Activated CD4-positive, alpha-beta T cell treated with anti-CD3 and anti-CD28 coated beads for 36 hours (primary cell): Measurements from ENCODE around the gene RAMAC. TPM values are rescaled to one million over a fixed set of nuclear protein-coding genes. Genes with fewer than 3 reads are reported as not detected.
"Not testable (repeated sequence)": the region's sequence is repeated elsewhere in the genome, so short reads cannot be mapped to it uniquely, and the experiment has no call there.

Source experiments
- ATAC-seq: fragments of 200-7000 bp; cut with Tn5 transposase; one replicate; pipeline ENCODE4 v1.10.0; 2021; ENCODE audit warnings: mild to moderate bottlenecking, moderate library complexity
- CTCF ChIA-PET: fragments of 350-600 bp; sonication (Branson Sonifier 250); formaldehyde crosslinking; loops from one replicate; lab custom pipeline; 2021; ENCODE audit warnings: antibody characterized with exemption; lab: Charles Lee
- POLR2A ChIA-PET: fragments of 350-600 bp; sonication (Branson Sonifier 250); formaldehyde crosslinking; loops from one replicate; lab custom pipeline; 2021; ENCODE audit warnings: antibody characterized with exemption, inconsistent platforms; lab: Charles Lee
- DNase-seq: peaks from one replicate; pipeline ENCODE4 v3.0.0-alpha.2; 2020
- H3K27ac Mint-ChIP-seq: one replicate; pipeline ENCODE4 v1.8.0; 2021; ENCODE audit warnings: mixed read lengths
- H3K27me3 Mint-ChIP-seq: one replicate; pipeline ENCODE4 v1.8.0; 2021; ENCODE audit warnings: mixed read lengths
- H3K36me3 Mint-ChIP-seq: one replicate; pipeline ENCODE4 v1.8.0; 2021; ENCODE audit warnings: low read depth, mixed read lengths
- H3K4me1 Mint-ChIP-seq: one replicate; pipeline ENCODE4 v1.8.0; 2021; ENCODE audit warnings: mixed read lengths
- H3K4me3 Mint-ChIP-seq: one replicate; pipeline ENCODE4 v1.8.0; 2021; ENCODE audit warnings: mild to moderate bottlenecking, moderate library complexity, mixed read lengths
- H3K9me3 Mint-ChIP-seq: one replicate; pipeline ENCODE4 v1.8.0; 2021; ENCODE audit warnings: low read depth, mixed read lengths
- intact Hi-C, 2 experiments: fragments of 100-400 bp; cut with DNase I in 1 of 2; cut with micrococcal nuclease in 1 of 2; formaldehyde crosslinking; loops; one replicate each; pipeline versions ENCODE4 v1.14.2 to v1.15.1; 2022 to 2024; cut with DNase I, micrococcal nuclease
- total RNA-seq, 2 experiments: library from RNA; stranded (reverse); gene quantifications; one replicate each; pipeline ENCODE4 v1.2.3, GENCODE V29; 2021

Gene RAMAC
- total RNA-seq, 2 experiments from 2014 or later: 17.3 to 19.5 TPM

DNA sequence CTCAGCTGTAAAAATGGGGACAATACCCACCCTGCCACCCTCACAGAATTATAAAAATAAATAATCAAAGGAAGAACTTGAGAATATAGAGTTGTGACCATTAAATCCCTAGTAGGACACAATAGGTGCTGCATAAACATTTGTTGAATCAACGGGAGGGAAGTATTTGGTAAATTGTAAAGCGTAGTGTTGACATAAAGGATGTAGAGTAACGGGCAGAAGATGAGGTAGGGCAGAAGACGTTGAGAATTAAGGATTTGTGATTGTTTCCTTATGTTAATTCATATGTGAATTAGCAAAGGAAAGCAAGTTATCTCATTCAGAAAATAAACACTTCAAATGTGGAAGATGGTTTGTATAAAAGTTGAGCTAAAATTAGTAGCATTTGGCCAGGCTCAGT is 7.1 kb downstream of the RAMAC start:
- no peak for ATAC-seq
- Mint-ChIP-seq H3K4me3 (no peak overlapping the region), H3K9me3 (no peaks in the 10 kb centered on the region), H3K27ac (no peak overlapping the region), H3K4me1 (no peaks in the 10 kb centered on the region), H3K27me3 (no peaks in the 10 kb centered on the region), H3K36me3 (peaks cover 22% of the 10 kb centered on the region)
- POLR2A ChIA-PET: no interaction called here
- DNase-seq: no peak
- intact Hi-C loops: no loop called here
- CTCF ChIA-PET: interaction anchor here (1.4 kb wide), 1 partner anchor 17 kb away, joined by 6 read pairs; no protein-coding TSS in a partner anchor

DNA sequence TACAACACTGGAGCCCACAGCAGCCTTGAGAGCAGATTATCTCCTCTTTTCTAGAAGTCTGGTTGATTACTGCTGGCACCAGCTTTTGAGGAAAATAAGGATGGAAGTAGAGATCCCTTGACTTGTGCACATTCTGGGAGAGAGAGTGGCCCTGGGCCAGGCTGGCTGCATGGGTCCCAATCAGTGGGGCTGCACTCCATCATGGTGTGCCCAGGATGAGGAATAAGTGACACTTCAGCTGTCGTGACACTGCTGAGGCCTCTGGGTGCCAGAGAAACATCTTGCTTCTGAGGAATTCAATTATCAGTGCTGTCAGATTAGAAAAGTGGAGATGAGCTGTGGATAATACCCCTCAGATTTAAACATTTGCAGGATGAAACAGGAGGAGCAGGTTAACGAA is 9.1 kb downstream of the RAMAC start:
- intact Hi-C loops: no loop called here
- ChIA-PET POLR2A (no interaction called here), CTCF (interaction anchor here (1.0 to 2.0 kb wide), 3 partner anchors 8 to 353 kb away, joined by 3 to 5 read pairs (median 3); no protein-coding TSS in a partner anchor)
- Mint-ChIP-seq H3K36me3 (peaks cover 6% of the 10 kb centered on the region), H3K4me1 (peaks cover 3% of the 10 kb centered on the region), H3K27me3 (no peaks in the 10 kb centered on the region), H3K27ac (no peak overlapping the region), H3K4me3 (no peak overlapping the region), H3K9me3 (no peaks in the 10 kb centered on the region)
- no peak for ATAC-seq
- no peak for DNase-seq

DNA sequence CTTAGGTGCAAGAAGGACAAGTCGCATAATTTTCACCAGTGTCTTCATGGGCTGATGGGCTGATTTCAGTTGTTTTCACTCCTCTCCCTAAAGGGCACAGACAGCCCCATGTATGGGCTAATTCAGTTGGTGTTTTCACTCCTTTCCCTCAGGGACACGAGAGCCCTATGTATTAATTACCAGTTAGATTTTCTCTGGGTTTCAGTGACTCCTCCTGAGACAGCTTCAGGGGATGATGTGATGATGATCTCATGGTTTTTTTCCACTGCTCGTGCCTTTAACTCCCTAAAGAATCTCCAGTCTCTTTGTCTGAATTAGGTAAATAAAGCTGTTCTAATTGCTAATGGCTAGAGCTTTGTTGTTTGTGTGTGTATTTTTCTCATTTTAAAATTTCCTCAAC is 9.9 kb downstream of the RAMAC start:
- peaks cover 6% of the 10 kb centered on the region for H3K4me1 Mint-ChIP-seq
- H3K36me3 Mint-ChIP-seq: peaks cover under 1% of the 10 kb centered on the region
- ChIA-PET CTCF (interaction anchor here (2.0 kb wide), 1 partner anchor 9 kb away, joined by 5 read pairs; no protein-coding TSS in a partner anchor), POLR2A (interaction anchor here (0.6 kb wide), 1 partner anchor 37 kb away, joined by 5 read pairs; no protein-coding TSS in a partner anchor)
- no peaks in the 10 kb centered on the region for H3K9me3 Mint-ChIP-seq
- intact Hi-C loops: no loop called here
- H3K27me3 Mint-ChIP-seq: no peaks in the 10 kb centered on the region
- no peak overlapping the region for H3K4me3 Mint-ChIP-seq
- no peak overlapping the region for H3K27ac Mint-ChIP-seq
- no peak for ATAC-seq
- DNase-seq: no peak

- no peaks in the 10 kb centered on the region for H3K9me3 Mint-ChIP-seq
- no peaks in the 10 kb centered on the region for H3K27me3 Mint-ChIP-seq
- no peak overlapping the region for H3K4me3 Mint-ChIP-seq
- H3K36me3 Mint-ChIP-seq: no peaks in the 10 kb centered on the region
- ATAC-seq (no peak), DNase-seq (no peak)
- peaks cover 6% of the 10 kb centered on the region for H3K4me1 Mint-ChIP-seq
- POLR2A ChIA-PET: no interaction called here
- intact Hi-C loops: no loop called here
- no peak overlapping the region for H3K27ac Mint-ChIP-seq
- CTCF ChIA-PET: interaction anchor here (0.6 to 2.2 kb wide), 13 partner anchors 11 to 247 kb away, joined by 3 to 18 read pairs (median 3); partner anchors contain the start of gene RAMAC
Measured at GRCh38 chr15:82999426-82999825, 13.4 kb downstream of the RAMAC start.

DNA sequence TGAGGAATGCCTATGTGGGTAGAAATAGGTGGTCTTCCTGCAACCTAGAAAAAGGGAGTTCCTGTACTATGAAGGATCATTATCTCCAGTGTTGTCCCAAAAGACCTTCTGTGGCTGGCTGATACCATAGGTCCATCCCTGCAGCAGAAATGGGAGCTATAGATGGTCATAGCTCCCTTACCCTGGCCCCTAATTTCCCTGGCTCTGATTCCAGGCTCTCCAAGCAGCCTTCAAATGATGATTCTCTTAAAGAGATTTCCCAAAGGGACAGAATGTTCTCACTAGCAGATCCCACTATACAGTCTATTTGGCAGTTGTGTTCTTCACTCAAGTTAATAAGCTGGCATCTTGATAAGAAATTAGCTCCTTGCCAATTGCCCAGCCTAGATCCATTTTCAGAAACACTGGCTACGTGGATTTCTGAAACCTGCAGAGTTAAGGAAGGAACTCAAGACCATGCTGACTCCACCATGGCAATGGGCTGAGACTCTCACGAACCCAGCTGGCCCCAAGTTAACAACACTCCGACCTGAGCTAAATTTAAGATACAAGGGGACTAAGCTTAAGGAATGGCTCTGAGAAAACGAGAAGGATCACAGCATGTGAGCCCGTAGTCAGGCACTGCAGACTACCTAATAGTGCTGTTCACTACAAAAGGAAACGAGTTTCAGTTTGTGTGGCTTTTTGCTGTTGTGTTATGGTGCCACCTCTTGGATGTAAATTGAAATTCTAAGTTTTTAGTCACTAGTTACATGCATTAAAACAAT is 14.1 kb downstream of the RAMAC start:
- peaks cover 6% of the 10 kb centered on the region for H3K4me1 Mint-ChIP-seq
- ATAC-seq (peak; percentile 89), DNase-seq (peak; percentile 41)
- peak overlapping the region; percentile 53 for H3K4me3 Mint-ChIP-seq
- H3K9me3 Mint-ChIP-seq: no peaks in the 10 kb centered on the region
- intact Hi-C loops: loop anchor here (1.0 to 5.0 kb wide), 2 partner anchors 48 to 151 kb away; partner anchors contain the start of gene HOMER2 (in 1 of the 2)
- H3K36me3 Mint-ChIP-seq: no peaks in the 10 kb centered on the region
- peak overlapping the region; percentile 63 for H3K27ac Mint-ChIP-seq
- CTCF ChIA-PET: interaction anchor here (0.6 to 2.2 kb wide), 20 partner anchors 11 to 472 kb away, joined by 3 to 18 read pairs (median 3); partner anchors contain the start of gene RAMAC
- no peaks in the 10 kb centered on the region for H3K27me3 Mint-ChIP-seq
- POLR2A ChIA-PET: no interaction called here

DNA sequence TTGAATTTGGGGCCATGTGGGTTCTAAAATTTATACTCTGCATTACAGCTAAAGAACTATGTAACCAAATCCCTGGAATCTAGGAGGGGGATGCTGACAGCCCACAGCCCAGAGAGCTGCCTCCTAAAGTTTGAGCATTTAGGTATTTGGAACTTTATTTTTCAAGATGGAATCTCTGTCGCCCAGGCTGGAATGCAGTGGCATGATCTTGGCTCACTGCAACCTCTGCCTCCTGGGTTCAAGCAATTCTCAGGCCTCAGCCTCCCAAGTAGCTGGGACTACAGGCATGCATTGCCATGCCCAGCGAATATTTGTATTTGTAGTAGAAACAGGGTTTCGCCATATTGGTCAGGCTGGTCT is 14.6 kb downstream of the RAMAC start:
- H3K36me3 Mint-ChIP-seq, DNase-seq, H3K27me3 Mint-ChIP-seq, POLR2A ChIA-PET, H3K4me3 Mint-ChIP-seq, ATAC-seq, H3K4me1 Mint-ChIP-seq, H3K9me3 Mint-ChIP-seq, H3K27ac Mint-ChIP-seq: not testable (repeated sequence)
- CTCF ChIA-PET: interaction anchor here (0.8 to 2.2 kb wide), 13 partner anchors 12 to 473 kb away, joined by 3 to 18 read pairs (median 3); partner anchors contain the start of gene RAMAC
- intact Hi-C loops: loop anchor here (1.0 to 5.0 kb wide), 2 partner anchors 48 to 151 kb away; partner anchors contain the start of gene HOMER2 (in 1 of the 2)

GRCh38 chr15:83010709-83011270 is 24.8 kb downstream of the RAMAC start:
- Mint-ChIP-seq H3K9me3 (peaks cover 7% of the 10 kb centered on the region), H3K4me3 (peak overlapping the region; percentile 89), H3K36me3 (peaks cover 36% of the 10 kb centered on the region), H3K27ac (peak overlapping the region; percentile 96), H3K27me3 (no peaks in the 10 kb centered on the region), H3K4me1 (peaks cover 48% of the 10 kb centered on the region)
- peak; percentile 67 for ATAC-seq
- CTCF ChIA-PET: interaction anchor here (0.7 to 2.3 kb wide), 20 partner anchors 8 to 473 kb away, joined by 3 to 18 read pairs (median 4); partner anchors contain the start of genes BTBD1 and RAMAC
- POLR2A ChIA-PET: interaction anchor here (0.9 to 1.5 kb wide), 3 partner anchors 58 to 471 kb away, joined by 3 to 8 read pairs (median 4); partner anchors contain the start of gene RPS17
- peak; percentile 90 for DNase-seq
- intact Hi-C loops: loop anchor here (1.0 to 5.0 kb wide), 14 partner anchors 24 to 562 kb away; partner anchors contain the start of genes BTBD1 (in 2 of the 2), RPS17 (in 2 of the 2), AP3B2 (in 1 of the 2) and HDGFL3 (in 1 of the 2)

DNA sequence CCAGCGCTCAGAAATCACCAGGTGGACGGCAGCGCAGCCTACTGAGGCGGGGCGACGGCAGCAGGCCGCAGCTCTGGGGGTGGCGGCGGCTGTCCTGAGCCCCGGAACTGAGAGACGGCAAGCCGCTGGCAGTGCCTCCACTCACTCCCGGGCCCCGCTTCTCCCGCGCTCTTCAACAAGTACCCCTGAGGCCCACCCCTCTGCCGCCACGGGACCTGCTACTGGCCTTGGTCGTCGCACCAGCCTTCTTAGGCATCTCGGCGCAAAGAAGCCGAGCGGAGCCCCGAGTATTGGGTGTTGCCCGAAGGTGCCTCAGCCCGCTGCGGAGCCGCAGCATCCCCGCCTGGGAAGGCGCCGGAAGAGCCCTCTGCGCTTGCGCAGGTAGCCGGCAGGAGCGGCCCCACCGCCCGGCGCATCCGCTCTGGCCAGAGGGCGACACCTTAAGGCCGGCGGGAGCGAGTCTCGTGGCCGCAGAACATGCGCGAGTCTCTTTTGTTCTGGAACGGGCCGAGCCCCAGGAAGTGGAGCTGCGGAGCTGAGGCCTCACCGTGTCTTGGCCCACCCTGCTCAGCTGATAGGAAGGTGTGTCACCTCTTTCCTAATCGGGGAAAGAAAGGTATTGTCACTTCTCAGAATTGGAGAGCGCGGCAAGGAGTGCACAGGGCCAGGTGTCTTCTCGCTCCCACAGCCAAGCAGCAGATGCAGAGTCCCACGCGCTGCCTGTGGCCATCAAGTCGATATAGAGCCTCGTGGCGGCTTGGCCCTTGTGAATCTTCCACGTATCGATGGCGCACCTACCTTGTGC is 25.5 kb downstream of the RAMAC start, which contains the start of gene C15orf40:
TSS of gene C15orf40 (minus strand) at position 369 of the 805 bp plus-strand sequence. CDS start at position 337, 32 bp downstream.
- Mint-ChIP-seq H3K9me3 (peaks cover 7% of the 10 kb centered on the region), H3K4me1 (peaks cover 48% of the 10 kb centered on the region), H3K27ac (peak within 1 kb of the TSS; percentile 96), H3K36me3 (peaks cover 36% of the 10 kb centered on the region), H3K27me3 (no peaks in the 10 kb centered on the region), H3K4me3 (peak within 1 kb of the TSS; percentile 89)
- DNase-seq (peak; percentile 88), ATAC-seq (peak; percentile 81)
- intact Hi-C loops: loop anchor here (1.0 to 5.0 kb wide), 14 partner anchors 25 to 561 kb away; partner anchors contain the start of genes BTBD1 (in 2 of the 2), RPS17 (in 2 of the 2), AP3B2 (in 1 of the 2) and HDGFL3 (in 1 of the 2)
- POLR2A ChIA-PET: interaction anchor here (0.9 to 1.5 kb wide), 3 partner anchors 57 to 471 kb away, joined by 3 to 8 read pairs (median 4); partner anchors contain the start of gene RPS17
- CTCF ChIA-PET: interaction anchor here (0.7 to 2.3 kb wide), 19 partner anchors 10 to 473 kb away, joined by 3 to 18 read pairs (median 4); partner anchors contain the start of genes BTBD1 and RAMAC

DNA sequence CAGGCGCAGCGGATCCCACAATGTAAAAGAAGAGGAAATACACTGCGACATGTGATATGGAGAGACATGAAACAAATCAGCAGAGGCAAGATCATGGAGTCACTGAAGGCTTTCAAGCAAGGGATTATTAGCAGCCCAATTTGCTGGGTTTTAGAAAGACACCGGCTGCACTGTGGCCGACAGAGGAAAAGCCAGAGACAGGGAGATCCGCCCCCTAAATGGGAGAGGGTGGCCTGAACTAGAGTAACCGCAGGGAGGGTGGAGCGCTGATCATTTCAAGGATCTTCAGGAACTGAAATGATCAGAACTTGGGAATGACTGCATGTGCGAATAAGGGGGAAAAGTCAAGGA is 26.0 kb downstream of the RAMAC start:
- CTCF ChIA-PET: interaction anchor here (0.6 to 2.3 kb wide), 6 partner anchors 9 to 163 kb away, joined by 3 to 18 read pairs (median 6); partner anchors contain the start of gene RAMAC
- no peak for DNase-seq
- Mint-ChIP-seq H3K9me3 (peaks cover 7% of the 10 kb centered on the region), H3K27me3 (no peaks in the 10 kb centered on the region), H3K36me3 (peaks cover 35% of the 10 kb centered on the region), H3K4me3 (peak overlapping the region; percentile 89), H3K4me1 (peaks cover 48% of the 10 kb centered on the region), H3K27ac (peak overlapping the region; percentile 96)
- POLR2A ChIA-PET: interaction anchor here (0.9 to 1.5 kb wide), 2 partner anchors 196 to 472 kb away, joined by 3 to 4 read pairs; partner anchors contain the start of gene RPS17
- ATAC-seq: no peak
- intact Hi-C loops: loop anchor here (5.0 kb wide), 4 partner anchors 195 to 560 kb away; partner anchors contain the start of genes HDGFL3 (in 1 of the 2) and RPS17 (in 1 of the 2)

GRCh38 chr15:83012636-83013035 is 26.6 kb downstream of the RAMAC start:
- no peak for ATAC-seq
- H3K4me3 Mint-ChIP-seq: peak overlapping the region; percentile 89
- POLR2A ChIA-PET: no interaction called here
- peaks cover 34% of the 10 kb centered on the region for H3K36me3 Mint-ChIP-seq
- peak overlapping the region; percentile 96 for H3K27ac Mint-ChIP-seq
- H3K4me1 Mint-ChIP-seq: peaks cover 47% of the 10 kb centered on the region
- DNase-seq: no peak
- intact Hi-C loops: loop anchor here (5.0 kb wide), 4 partner anchors 195 to 560 kb away; partner anchors contain the start of genes HDGFL3 (in 1 of the 2) and RPS17 (in 1 of the 2)
- CTCF ChIA-PET: interaction anchor here (0.6 to 1.2 kb wide), 4 partner anchors 33 to 481 kb away, joined by 3 to 4 read pairs (median 4); no protein-coding TSS in a partner anchor
- peaks cover 7% of the 10 kb centered on the region for H3K9me3 Mint-ChIP-seq
- no peaks in the 10 kb centered on the region for H3K27me3 Mint-ChIP-seq
